ENCODE measurements around the gene SEC14L5. TPM values are rescaled to one million over a fixed set of nuclear protein-coding genes. Genes with fewer than 3 reads are reported as not detected.

SEC14L5 gene
- total and polyA plus RNA-seq, 2 donors (not counting 3 experiments of a cell fraction or from before 2014, with no cell fraction given): not detected

- Histone ChIP-seq H3K36me3 (ENCODE audit: control insufficient read depth in 2 of 2, extremely low read depth in 1 of 2, insufficient read depth in 2 of 2, low read length in 2 of 2) (no peaks in the 10 kb centered on the region), H3K4me3 (replicated peaks in 1 of 3; ENCODE audit: insufficient read depth in 1 of 3, low read depth in 1 of 3, low read length in 3 of 3) (no peak overlapping the region), H3K9ac (replicated peaks; ENCODE audit: extremely low read depth, insufficient read depth, low read length) (no peak overlapping the region), H3K4me2 (ENCODE audit: insufficient read depth, low read length) (no peak overlapping the region), H3K27ac (ENCODE audit: insufficient read depth, low read depth, low read length) (no peak overlapping the region), H4K20me1 (replicated peaks; ENCODE audit: control insufficient read depth, extremely low read depth, insufficient read depth, low read length) (no peaks in the 10 kb centered on the region), H3K9me3 (replicated peaks; ENCODE audit: control insufficient read depth, insufficient read depth, low read length) (no peaks in the 10 kb centered on the region), H2AFZ (ENCODE audit: low read depth, low read length) (no peak overlapping the region), H3K9me1 (replicated peaks; ENCODE audit: control insufficient read depth, extremely low read depth, insufficient read depth, low read length) (no peaks in the 10 kb centered on the region), H3K79me2 (ENCODE audit: control insufficient read depth, insufficient read depth, low read length) (no peaks in the 10 kb centered on the region), H3K27me3 (ENCODE audit: control insufficient read depth in 2 of 2, insufficient read depth in 2 of 2, low read length in 2 of 2) (peaks cover 0 to 3% of the 10 kb centered on the region in 2 experiments), H3K4me1 (ENCODE audit: control insufficient read depth, extremely low read depth, insufficient read depth, low read length) (no peaks in the 10 kb centered on the region)
- FAIRE-seq (no peak), DNase-seq (ENCODE audit: low read depth, low spot score) (no peak)
- dilution Hi-C loops (cut with MboI; ENCODE audit: extremely low pct_ligation_motif_present, low sequenced_read_pairs): no loop called here
- POLR2A ChIA-PET: no interaction called here
- BruUV-seq (replicated peaks): no TSS peak
- intact Hi-C loops (cut with micrococcal nuclease): no loop called here
- no peak for TF ChIP-seq POLR2AphosphoS5 (IDR thresholded peaks at IDR 0.05; ENCODE audit: insufficient read depth, low read depth, low read length)
- TF ChIP-seq FOS (IDR thresholded peaks at IDR 0.05; ENCODE audit: borderline replicate concordance, insufficient read depth, low read length): no peak
- no peak for TF ChIP-seq CTCF (IDR thresholded peaks at IDR 0.05; ENCODE audit: extremely low read depth in 1 of 2, insufficient read depth in 1 of 2, low read depth in 1 of 2, low read length in 2 of 2)
- CTCF ChIA-PET: no interaction called here
These were observed 18.5 kb downstream of the SEC14L5 start for GRCh38 chr16:4976611-4977145.

GRCh38 chr16:4979164-4979563 is 21.0 kb downstream of the SEC14L5 start:
- no peak overlapping the region for H2AFZ ChIP-seq (ENCODE audit: low read depth, low read length)
- intact Hi-C loops (cut with micrococcal nuclease): no loop called here
- POLR2A ChIA-PET: no interaction called here
- H3K9ac ChIP-seq (replicated peaks; ENCODE audit: extremely low read depth, insufficient read depth, low read length): no peak overlapping the region
- H3K4me2 ChIP-seq (ENCODE audit: insufficient read depth, low read length): no peak overlapping the region
- no TSS peak for BruUV-seq (replicated peaks)
- H3K27ac ChIP-seq (ENCODE audit: insufficient read depth, low read depth, low read length): no peak overlapping the region
- H3K4me3 ChIP-seq (replicated peaks in 1 of 3; ENCODE audit: insufficient read depth in 1 of 3, low read depth in 1 of 3, low read length in 3 of 3): no peak overlapping the region
- H3K4me1 ChIP-seq (ENCODE audit: control insufficient read depth, extremely low read depth, insufficient read depth, low read length): no peaks in the 10 kb centered on the region
- no peaks in the 10 kb centered on the region for H3K9me3 ChIP-seq (replicated peaks; ENCODE audit: control insufficient read depth, insufficient read depth, low read length)
- H3K9me1 ChIP-seq (replicated peaks; ENCODE audit: control insufficient read depth, extremely low read depth, insufficient read depth, low read length): no peaks in the 10 kb centered on the region
- dilution Hi-C loops (cut with MboI; ENCODE audit: extremely low pct_ligation_motif_present, low sequenced_read_pairs): no loop called here
- FAIRE-seq (no peak), DNase-seq (ENCODE audit: low read depth, low spot score) (no peak)
- H3K27me3 ChIP-seq (ENCODE audit: control insufficient read depth in 2 of 2, insufficient read depth in 2 of 2, low read length in 2 of 2): peaks cover 0 to 3% of the 10 kb centered on the region in 2 experiments
- no peaks in the 10 kb centered on the region for H3K79me2 ChIP-seq (ENCODE audit: control insufficient read depth, insufficient read depth, low read length)
- TF ChIP-seq FOS (IDR thresholded peaks at IDR 0.05; ENCODE audit: borderline replicate concordance, insufficient read depth, low read length) (no peak), CTCF (IDR thresholded peaks at IDR 0.05; ENCODE audit: extremely low read depth in 1 of 2, insufficient read depth in 1 of 2, low read depth in 1 of 2, low read length in 2 of 2) (no peak), MAX (IDR thresholded peaks at IDR 0.05; ENCODE audit: insufficient read depth, insufficient read length) (no peak), GATA2 (IDR thresholded peaks at IDR 0.05; ENCODE audit: insufficient read depth, insufficient read length, low read depth, low read length) (no peak), MYC (IDR thresholded peaks at IDR 0.05; ENCODE audit: low read depth, low read length) (no peak), JUN (IDR thresholded peaks at IDR 0.05; ENCODE audit: borderline replicate concordance, insufficient read depth, insufficient read length, low read depth) (no peak), EZH2 (IDR thresholded peaks at IDR 0.05; ENCODE audit: borderline replicate concordance, low read depth, low read length, severe bottlenecking) (no peak), POLR2A (IDR thresholded peaks at IDR 0.05; ENCODE audit: low read depth, low read length) (no peak), POLR2AphosphoS5 (IDR thresholded peaks at IDR 0.05; ENCODE audit: insufficient read depth, low read depth, low read length) (no peak)
- no peaks in the 10 kb centered on the region for H4K20me1 ChIP-seq (replicated peaks; ENCODE audit: control insufficient read depth, extremely low read depth, insufficient read depth, low read length)
- CTCF ChIA-PET: no interaction called here
- no peaks in the 10 kb centered on the region for H3K36me3 ChIP-seq (ENCODE audit: control insufficient read depth in 2 of 2, extremely low read depth in 1 of 2, insufficient read depth in 2 of 2, low read length in 2 of 2)

All from endothelial cell of umbilical vein (primary cell).